Loucy (cell line): ENCODE data around the gene SLC25A42.
A peak's percentile ranks its signal among the peaks of the same experiment; 100 is the strongest.

ENCODE experiments used
- H2AFZ ChIP-seq: fragments of 200-600 bp; sonication (generic); 2 replicates; pipeline ENCODE4 v1.6.0; 2016; ENCODE audit warnings: antibody characterized with exemption, mild to moderate bottlenecking, low read length, moderate library complexity
- H3F3A ChIP-seq: fragments of 200-600 bp; 2 replicates; pipeline ENCODE4 v1.6.0; 2016; ENCODE audit warnings: antibody characterized with exemption, low read depth, mild to moderate bottlenecking
- H3K27me3 ChIP-seq: fragments of 200-600 bp; sonication (generic); 2 replicates; pipeline ENCODE4 v1.6.1; 2014; ENCODE audit warnings: low read length, mild to moderate bottlenecking; ENCODE audit not compliant: insufficient read depth, poor library complexity, severe bottlenecking
- H3K36me3 ChIP-seq: fragments of 200-600 bp; sonication (generic); 2 replicates; pipeline ENCODE4 v1.6.1; 2016; ENCODE audit warnings: low read length; ENCODE audit not compliant: insufficient read depth
- H3K4me1 ChIP-seq: fragments of 200-600 bp; sonication (generic); 2 replicates; pipeline ENCODE4 v1.5.1; 2014; ENCODE audit warnings: low read length, mild to moderate bottlenecking; ENCODE audit not compliant: insufficient read depth, poor library complexity, severe bottlenecking
- H3K4me2 ChIP-seq: fragments of 200-600 bp; sonication (generic); 2 replicates; pipeline ENCODE4 v1.6.0; 2014; ENCODE audit warnings: antibody characterized with exemption, low read length, low read depth, mild to moderate bottlenecking; ENCODE audit not compliant: poor library complexity, severe bottlenecking
- H3K4me3 ChIP-seq: fragments of 200-600 bp; sonication (generic); 2 replicates; pipeline ENCODE4 v1.5.1; 2014; ENCODE audit warnings: low read length, mild to moderate bottlenecking, mixed read lengths; ENCODE audit not compliant: poor library complexity, severe bottlenecking
- H3K79me2 ChIP-seq: fragments of 200-600 bp; sonication (generic); 2 replicates; pipeline ENCODE4 v1.6.1; 2014; ENCODE audit warnings: low read length; ENCODE audit not compliant: insufficient read depth
- H3K9ac ChIP-seq: fragments of 200-600 bp; sonication (generic); 2 replicates; pipeline ENCODE4 v1.6.0; 2014; ENCODE audit warnings: mild to moderate bottlenecking, low read depth, low read length, moderate library complexity; ENCODE audit not compliant: poor library complexity, severe bottlenecking
- H3K9me2 ChIP-seq: fragments of 200-600 bp; sonication (generic); replicated peaks from 2 replicates; pipeline ENCODE4 v1.6.1; 2016; ENCODE audit warnings: low read depth, low read length, mixed read lengths
- H3K9me3 ChIP-seq: fragments of 200-600 bp; sonication (generic); 2 replicates; pipeline ENCODE4 v1.6.1; 2014; ENCODE audit warnings: mild to moderate bottlenecking, antibody characterized with exemption, low read length, low read depth; ENCODE audit not compliant: insufficient read depth
- H4K20me1 ChIP-seq: fragments of 200-600 bp; sonication (generic); 2 replicates; pipeline ENCODE4 v1.6.0; 2014; ENCODE audit warnings: antibody characterized with exemption, low read length, mild to moderate bottlenecking; ENCODE audit not compliant: insufficient read depth, poor library complexity, severe bottlenecking
- EZH2phosphoT487 ChIP-seq: fragments of 200-600 bp; IDR thresholded peaks from 2 replicates; pipeline ENCODE4 v1.6.1; 2018; ENCODE audit warnings: antibody characterized with exemption, mild to moderate bottlenecking, moderate library complexity, borderline replicate concordance
- TF ChIP-seq, protein P1 (sequence below): fragments of 200-600 bp; sonication (generic); conservative IDR thresholded peaks from 2 replicates; pipeline ENCODE4 v1.5.1; 2014; ENCODE audit warnings: mild to moderate bottlenecking, antibody characterized with exemption, low read length

The SLC25A42 gene

DNA sequence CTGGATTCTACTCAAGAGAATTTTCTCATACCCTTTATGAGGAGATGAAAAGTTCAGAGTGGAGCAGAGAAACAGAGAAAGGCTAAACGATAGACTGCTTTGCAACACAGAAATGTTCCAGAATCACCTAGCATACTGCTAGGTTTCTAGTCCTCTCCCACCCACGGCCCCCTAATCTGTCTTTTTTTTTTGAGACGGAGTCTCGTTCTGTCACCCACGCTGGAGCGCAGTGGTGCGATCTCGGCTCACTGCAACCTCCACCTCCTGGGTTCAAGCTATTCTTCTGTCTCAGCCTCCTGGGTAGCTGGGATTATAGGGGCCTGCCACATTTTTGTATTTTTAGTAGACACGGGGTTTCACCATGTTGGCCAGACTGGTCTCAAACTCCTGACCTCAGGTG is 35.3 kb upstream of the SLC25A42 start:
- peaks cover 61% of the 10 kb centered on the region; the same call in 1 of the 2 replicates for H3K36me3 ChIP-seq
- peaks cover 14% of the 10 kb centered on the region for H3K4me1 ChIP-seq
- H3K9me3 ChIP-seq = no peaks in the 10 kb centered on the region
- TF ChIP-seq, protein P1, sequence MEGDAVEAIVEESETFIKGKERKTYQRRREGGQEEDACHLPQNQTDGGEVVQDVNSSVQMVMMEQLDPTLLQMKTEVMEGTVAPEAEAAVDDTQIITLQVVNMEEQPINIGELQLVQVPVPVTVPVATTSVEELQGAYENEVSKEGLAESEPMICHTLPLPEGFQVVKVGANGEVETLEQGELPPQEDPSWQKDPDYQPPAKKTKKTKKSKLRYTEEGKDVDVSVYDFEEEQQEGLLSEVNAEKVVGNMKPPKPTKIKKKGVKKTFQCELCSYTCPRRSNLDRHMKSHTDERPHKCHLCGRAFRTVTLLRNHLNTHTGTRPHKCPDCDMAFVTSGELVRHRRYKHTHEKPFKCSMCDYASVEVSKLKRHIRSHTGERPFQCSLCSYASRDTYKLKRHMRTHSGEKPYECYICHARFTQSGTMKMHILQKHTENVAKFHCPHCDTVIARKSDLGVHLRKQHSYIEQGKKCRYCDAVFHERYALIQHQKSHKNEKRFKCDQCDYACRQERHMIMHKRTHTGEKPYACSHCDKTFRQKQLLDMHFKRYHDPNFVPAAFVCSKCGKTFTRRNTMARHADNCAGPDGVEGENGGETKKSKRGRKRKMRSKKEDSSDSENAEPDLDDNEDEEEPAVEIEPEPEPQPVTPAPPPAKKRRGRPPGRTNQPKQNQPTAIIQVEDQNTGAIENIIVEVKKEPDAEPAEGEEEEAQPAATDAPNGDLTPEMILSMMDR = no peak
- no peak for TF ChIP-seq EZH2phosphoT487
- H3K9ac ChIP-seq = no peak overlapping the region
- H3K4me3 ChIP-seq = no peak overlapping the region
- no peaks in the 10 kb centered on the region for H3K27me3 ChIP-seq
- H3K79me2 ChIP-seq = peaks cover 95% of the 10 kb centered on the region
- H2AFZ ChIP-seq = no peak overlapping the region
- peaks cover 78% of the 10 kb centered on the region for H4K20me1 ChIP-seq
- no peaks in the 10 kb centered on the region for H3K9me2 ChIP-seq
- no peaks in the 10 kb centered on the region for H3F3A ChIP-seq
- H3K4me2 ChIP-seq = peak overlapping the region; percentile 30

DNA sequence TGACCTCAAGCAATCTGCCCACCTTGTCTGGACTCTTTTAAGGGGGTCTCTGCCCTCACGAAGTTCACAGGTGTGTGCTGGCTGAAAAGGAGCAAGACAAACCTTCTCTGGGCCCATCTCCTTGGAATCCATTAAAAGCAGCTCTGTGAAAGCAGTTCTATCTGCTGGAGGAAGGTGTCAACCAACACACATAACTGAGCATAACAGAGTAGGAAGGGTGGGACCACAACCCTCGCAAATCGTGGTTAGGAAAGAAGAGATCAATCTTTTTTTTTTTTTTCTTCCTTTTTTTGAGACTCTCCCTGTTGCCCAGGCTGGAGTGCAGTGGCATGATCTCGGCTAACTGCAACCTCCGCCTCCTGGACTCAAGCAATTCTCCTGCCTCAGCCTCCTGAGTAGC is 31.9 kb upstream of the SLC25A42 start:
- no peaks in the 10 kb centered on the region for H3K9me2 ChIP-seq
- TF ChIP-seq, protein P1 = no peak
- TF ChIP-seq EZH2phosphoT487 = no peak
- peak overlapping the region; percentile 92 for H3K4me3 ChIP-seq
- peaks cover 22% of the 10 kb centered on the region for H3K4me1 ChIP-seq
- H3F3A ChIP-seq = no peaks in the 10 kb centered on the region
- peak overlapping the region; percentile 94 for H3K4me2 ChIP-seq
- no peaks in the 10 kb centered on the region for H3K9me3 ChIP-seq
- peaks cover 28% of the 10 kb centered on the region; the same call in 1 of the 2 replicates for H3K36me3 ChIP-seq
- peaks cover 53% of the 10 kb centered on the region for H4K20me1 ChIP-seq
- peaks cover 86% of the 10 kb centered on the region for H3K79me2 ChIP-seq
- H3K9ac ChIP-seq = peak overlapping the region; percentile 95
- no peaks in the 10 kb centered on the region for H3K27me3 ChIP-seq
- H2AFZ ChIP-seq = no peak overlapping the region

DNA sequence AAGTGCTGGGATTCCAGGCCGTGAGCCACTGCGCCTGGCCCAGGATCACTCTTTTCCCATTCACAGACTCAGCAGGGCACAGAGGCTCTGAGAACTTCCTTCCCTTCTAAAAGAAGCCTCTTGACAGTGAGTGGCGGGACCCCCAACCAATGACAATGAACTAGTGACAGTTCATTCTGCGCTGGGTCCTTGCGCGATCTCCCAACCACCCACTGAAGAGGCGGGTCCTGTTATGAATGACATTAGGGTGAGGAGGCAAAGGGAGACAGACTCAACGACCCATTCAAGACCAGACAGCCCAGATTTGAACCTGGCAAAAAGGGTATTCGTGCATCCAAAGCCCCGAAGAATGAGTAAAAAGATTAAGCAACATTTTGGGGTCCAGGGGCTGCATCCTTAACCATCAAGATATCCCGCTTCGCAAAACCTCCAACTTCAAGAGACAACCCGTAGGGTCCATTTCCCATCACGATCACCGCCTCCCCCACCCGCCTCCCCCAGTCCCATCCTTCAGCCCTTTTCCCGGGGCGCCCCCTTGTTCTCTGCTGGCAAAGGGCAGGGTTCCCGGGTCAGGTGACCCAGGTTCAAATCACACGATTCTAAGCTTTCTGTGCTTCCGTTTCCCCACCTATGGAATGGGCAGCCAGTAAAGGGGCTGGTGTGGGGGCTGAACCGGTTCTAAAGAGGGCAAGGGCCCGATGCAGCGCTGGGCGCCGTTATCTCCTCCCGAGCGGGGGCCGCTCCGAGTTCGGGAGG is 31.2 kb upstream of the SLC25A42 start:
- no peaks in the 10 kb centered on the region for H3K27me3 ChIP-seq
- H3K9me2 ChIP-seq = no peaks in the 10 kb centered on the region
- H3K36me3 ChIP-seq = peaks cover 24% of the 10 kb centered on the region; the same call in 1 of the 2 replicates
- H3K4me2 ChIP-seq = peak overlapping the region; percentile 94
- no peaks in the 10 kb centered on the region for H3F3A ChIP-seq
- H4K20me1 ChIP-seq = peaks cover 46% of the 10 kb centered on the region
- H3K9ac ChIP-seq = peak overlapping the region; percentile 95
- TF ChIP-seq, protein P1 = peak; percentile 33; the same call in 1 of the 2 replicates
- TF ChIP-seq EZH2phosphoT487 = no peak
- peaks cover 22% of the 10 kb centered on the region for H3K4me1 ChIP-seq
- H2AFZ ChIP-seq = no peak overlapping the region
- peak overlapping the region; percentile 92 for H3K4me3 ChIP-seq
- peaks cover 86% of the 10 kb centered on the region for H3K79me2 ChIP-seq
- no peaks in the 10 kb centered on the region for H3K9me3 ChIP-seq
